ENCODE results near the gene ITPR1. TPM values are rescaled to one million over a fixed set of nuclear protein-coding genes. Genes with fewer than 3 reads are reported as not detected.

ITPR1 gene
- total and polyA plus RNA-seq, 10 of the 15 experiments (the other 5 are each of a cell fraction or from before 2014, with no cell fraction given): 12.2 to 239 (median 28.4) TPM

DNA sequence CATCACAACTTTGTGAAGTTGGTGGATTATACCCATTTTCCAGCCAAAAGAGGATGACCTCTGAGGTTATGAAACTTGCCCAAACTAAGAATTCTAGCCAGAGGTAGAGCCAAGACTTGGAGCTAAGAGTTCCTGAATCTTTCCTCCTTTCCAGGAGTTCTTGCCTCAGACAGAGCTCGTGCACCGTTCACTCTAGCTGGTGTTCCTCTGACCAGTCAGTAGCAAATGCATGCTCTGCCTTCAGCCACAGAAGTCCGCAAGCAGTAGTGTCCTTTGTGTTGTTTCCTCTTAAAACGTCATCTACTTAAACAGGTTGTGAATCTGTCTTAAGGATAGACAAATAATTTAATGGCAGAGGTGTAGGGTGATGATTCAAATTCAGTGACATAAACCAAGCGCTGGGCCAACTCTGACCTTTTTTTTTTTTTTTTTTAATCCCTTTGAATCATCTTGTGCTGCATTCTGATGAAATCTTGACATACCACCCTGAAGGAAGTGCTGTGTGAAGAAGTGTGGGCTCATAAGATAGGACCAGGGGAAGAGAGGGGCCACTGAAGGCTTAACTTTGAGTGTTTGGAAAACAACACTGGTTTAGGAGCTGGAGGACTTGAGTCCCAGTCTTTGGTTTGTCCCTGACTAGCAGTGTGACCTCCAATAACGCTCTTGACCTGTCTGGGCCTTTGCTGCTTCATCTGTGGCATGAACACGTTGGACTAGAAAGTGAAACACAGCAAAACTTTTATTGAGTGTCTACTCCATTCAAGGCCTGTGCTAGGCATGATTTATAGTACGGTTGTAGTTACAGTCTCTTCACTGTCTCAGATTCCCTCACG is 53.4 kb downstream of the ITPR1 start (continued):
- TF ChIP-seq REST (IDR thresholded peaks at IDR 0.05; ENCODE audit: low read depth, low read length) (no peak), SREBF1 (IDR thresholded peaks at IDR 0.05; ENCODE audit: low read length) (no peak), PKNOX1 (IDR thresholded peaks at IDR 0.05) (no peak)
- TF ChIP-seq, protein P1, sequence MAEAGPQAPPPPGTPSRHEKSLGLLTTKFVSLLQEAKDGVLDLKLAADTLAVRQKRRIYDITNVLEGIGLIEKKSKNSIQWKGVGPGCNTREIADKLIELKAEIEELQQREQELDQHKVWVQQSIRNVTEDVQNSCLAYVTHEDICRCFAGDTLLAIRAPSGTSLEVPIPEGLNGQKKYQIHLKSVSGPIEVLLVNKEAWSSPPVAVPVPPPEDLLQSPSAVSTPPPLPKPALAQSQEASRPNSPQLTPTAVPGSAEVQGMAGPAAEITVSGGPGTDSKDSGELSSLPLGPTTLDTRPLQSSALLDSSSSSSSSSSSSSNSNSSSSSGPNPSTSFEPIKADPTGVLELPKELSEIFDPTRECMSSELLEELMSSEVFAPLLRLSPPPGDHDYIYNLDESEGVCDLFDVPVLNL (IDR thresholded peaks at IDR 0.05; ENCODE audit: low read depth, low read length): no peak

DNA sequence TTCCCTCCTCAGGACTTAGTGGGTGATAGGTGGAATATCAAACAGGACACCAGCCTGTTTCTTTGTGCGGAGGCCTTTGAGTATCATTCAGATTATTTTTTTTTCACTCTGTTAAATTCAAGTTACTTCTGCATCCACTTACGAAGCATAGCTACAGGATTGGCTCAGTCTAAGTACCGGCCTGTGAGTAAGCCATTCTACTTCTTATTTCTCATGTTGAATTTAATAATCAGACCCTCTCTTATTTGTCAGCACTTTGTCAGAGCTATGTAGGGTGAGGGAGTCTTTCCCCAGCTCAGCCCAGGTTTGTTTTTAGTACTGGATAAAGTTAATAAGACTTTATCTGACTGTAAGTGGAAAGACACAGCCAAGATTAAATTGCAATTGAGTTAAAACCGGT is 54.7 kb downstream of the ITPR1 start:
- no peak for ATAC-seq
- intact Hi-C loops (cut with micrococcal nuclease; ENCODE audit: unreplicated experiment): no loop called here
- Histone ChIP-seq H4K20me1 (ENCODE audit: control insufficient read depth, insufficient read depth) (no peaks in the 10 kb centered on the region), H3K9ac (ENCODE audit: control insufficient read depth, insufficient read depth, low read length) (no peak overlapping the region), H3K4me2 (ENCODE audit: control insufficient read depth, insufficient read depth) (no peak overlapping the region), H3K4me3 (no peak overlapping the region), H2AFZ (ENCODE audit: control insufficient read depth, low read depth, low read length) (no peak overlapping the region), H3K36me3 (ENCODE audit: control insufficient read depth in 2 of 2, insufficient read depth in 2 of 2, low read length in 1 of 2) (peaks cover 0 to 5% of the 10 kb centered on the region in 2 experiments; a peak in 2 of 4 replicates), H3K4me1 (ENCODE audit: control insufficient read depth, insufficient read depth, low read length) (no peaks in the 10 kb centered on the region), H3K27me3 (replicated peaks in 1 of 2; ENCODE audit: control insufficient read depth in 2 of 2, insufficient read depth in 2 of 2, low read length in 1 of 2) (no peaks in the 10 kb centered on the region), H3K9me3 (replicated peaks; ENCODE audit: control insufficient read depth, insufficient read depth, low read length) (no peaks in the 10 kb centered on the region), H3K79me2 (ENCODE audit: control insufficient read depth, insufficient read depth, low read length) (no peaks in the 10 kb centered on the region), H3K27ac (ENCODE audit: control insufficient read depth, insufficient read depth) (no peak overlapping the region)
- 90% methylated on average over 4 of the region's 4 CpGs for WGBS (ENCODE audit: insufficient coverage, insufficient replicate concordance, low lambda C conversion rate, missing lambda C conversion rate)
- DNase-seq (ENCODE audit: low read depth, low spot score): no peak
- ChIA-PET RAD21 (ENCODE audit: unreplicated experiment) (no interaction called here), SMC1A (ENCODE audit: uncharacterized antibody, unreplicated experiment) (no interaction called here), POLR2A (interaction anchor here (0.5 kb wide), 1 partner anchor 55 kb away, joined by 3 read pairs; the partner anchor contains the start of gene ITPR1), CTCF (no interaction called here)
- BruUV-seq (replicated peaks): no TSS peak
- FAIRE-seq: no peak
- in situ Hi-C loops (cut with MboI): no loop called here
- TF ChIP-seq ZSCAN29 (IDR thresholded peaks at IDR 0.05): no peak
- no peak for TF ChIP-seq CBX3 (IDR thresholded peaks at IDR 0.05; ENCODE audit: borderline replicate concordance, low read depth)
- no peak for TF ChIP-seq SUZ12 (IDR thresholded peaks at IDR 0.05; ENCODE audit: unreplicated experiment)
- no peak for TF ChIP-seq CEBPB (IDR thresholded peaks at IDR 0.05; ENCODE audit: borderline replicate concordance in 1 of 2, low read depth in 2 of 2, low read length in 2 of 2)
- TF ChIP-seq POLR2A (IDR thresholded peaks at IDR 0.05; ENCODE audit: low read depth, low read length): no peak
- no peak for TF ChIP-seq BCL3 (IDR thresholded peaks at IDR 0.05; ENCODE audit: borderline replicate concordance, insufficient read depth, low read depth, low read length, poor library complexity, severe bottlenecking)
- TF ChIP-seq ZNF217 (IDR thresholded peaks at IDR 0.05): no peak
- TF ChIP-seq ASH2L (IDR thresholded peaks at IDR 0.05; ENCODE audit: borderline replicate concordance, low read depth): no peak
- TF ChIP-seq NRF1 (conservative IDR thresholded peaks at IDR 0.05; ENCODE audit: low read depth, low read length): no peak

Data from GM12878 (cell line).